ENCODE results near the gene CRB3.

The CRB3 gene

GRCh38 chr19:6470173-6470572, 6.1 kb downstream of the CRB3 start:
- DNase-seq = no peak

- no peak for DNase-seq
Observed at GRCh38 chr19:6471076-6471475, 7.0 kb downstream of the CRB3 start.

GRCh38 chr19:6472713-6473112, 8.6 kb downstream of the CRB3 start:
- DNase-seq = no peak

GRCh38 chr19:6473647-6474046, 9.6 kb downstream of the CRB3 start:
- DNase-seq = no peak

DNA sequence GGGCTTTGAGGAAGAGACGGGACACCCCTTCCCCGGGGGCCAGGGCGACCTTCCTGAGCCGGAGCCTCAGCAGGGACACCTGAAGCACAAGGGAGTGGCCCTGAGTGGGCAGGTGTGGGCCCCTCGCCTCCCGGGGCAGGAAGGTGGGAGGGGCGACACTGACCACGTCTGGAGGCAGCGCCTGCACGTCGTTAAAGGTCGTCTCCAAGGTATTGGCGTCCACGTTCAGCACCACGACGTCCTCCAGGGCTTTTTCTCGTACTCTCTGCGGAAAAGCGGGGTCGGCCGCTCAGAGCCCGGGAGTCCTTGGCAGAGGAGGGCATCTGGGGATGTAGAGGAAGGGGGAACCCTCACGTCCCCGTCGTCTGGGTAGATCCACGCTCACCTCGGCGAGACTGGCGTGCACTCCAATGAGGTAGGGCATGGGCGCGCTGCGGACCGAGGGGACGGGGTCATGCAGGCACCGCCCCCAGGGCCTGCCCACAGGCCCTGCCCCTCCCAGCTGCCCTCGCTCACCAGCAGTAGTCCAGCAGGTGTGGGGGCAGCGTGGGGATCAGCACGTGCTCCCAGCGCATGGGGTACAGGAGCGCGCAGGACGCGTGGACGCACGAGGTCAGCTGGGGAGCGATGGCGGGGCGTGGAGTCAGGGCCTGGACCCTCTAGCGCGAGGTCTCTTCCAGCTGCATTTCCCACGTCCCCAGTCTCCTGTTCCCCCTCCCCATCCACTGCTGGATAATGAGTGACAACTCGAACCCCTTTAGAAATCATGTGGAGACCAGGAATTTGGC, 11.4 kb downstream of the CRB3 start:
- no peak for DNase-seq

DNA sequence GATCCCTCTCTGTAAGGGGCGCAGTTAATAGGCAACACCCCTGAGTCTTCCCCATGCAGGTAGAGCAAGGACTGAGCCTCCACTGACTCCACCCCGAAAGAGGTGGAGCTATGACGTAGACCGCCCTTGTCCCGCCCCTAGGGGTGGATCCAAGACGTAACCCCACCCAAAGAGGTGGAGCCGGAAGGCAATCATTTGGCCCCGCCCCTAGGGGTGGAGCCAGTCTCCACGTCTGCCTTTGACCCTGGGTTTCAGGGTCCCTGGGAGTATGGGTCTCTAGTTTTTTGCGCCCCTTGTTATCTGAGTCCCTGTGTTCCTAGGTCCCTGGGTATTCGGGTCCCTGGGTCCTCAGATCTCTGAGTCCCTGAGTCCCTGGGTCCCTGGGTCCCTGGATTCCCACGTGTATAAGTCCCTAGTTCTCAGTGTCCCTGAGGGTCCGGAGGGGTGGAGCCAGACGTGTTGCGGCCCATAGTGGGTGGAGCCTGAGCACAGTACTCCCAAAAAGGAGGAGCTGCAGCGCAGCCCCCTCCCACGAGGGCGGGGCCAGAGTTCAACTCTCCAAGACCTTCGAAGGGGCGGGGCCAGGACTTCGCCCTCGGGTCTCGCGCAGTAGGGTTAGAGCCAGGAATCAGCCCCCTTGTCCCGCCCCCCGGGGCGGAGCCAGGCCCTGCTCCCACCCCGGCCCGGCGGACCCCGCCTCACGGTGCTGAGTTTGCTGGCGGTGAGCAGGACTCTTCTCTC, 12.3 kb downstream of the CRB3 start:
- no peak for DNase-seq

GRCh38 chr19:6476896-6477431, 12.9 kb downstream of the CRB3 start:
- no peak for DNase-seq

DNA sequence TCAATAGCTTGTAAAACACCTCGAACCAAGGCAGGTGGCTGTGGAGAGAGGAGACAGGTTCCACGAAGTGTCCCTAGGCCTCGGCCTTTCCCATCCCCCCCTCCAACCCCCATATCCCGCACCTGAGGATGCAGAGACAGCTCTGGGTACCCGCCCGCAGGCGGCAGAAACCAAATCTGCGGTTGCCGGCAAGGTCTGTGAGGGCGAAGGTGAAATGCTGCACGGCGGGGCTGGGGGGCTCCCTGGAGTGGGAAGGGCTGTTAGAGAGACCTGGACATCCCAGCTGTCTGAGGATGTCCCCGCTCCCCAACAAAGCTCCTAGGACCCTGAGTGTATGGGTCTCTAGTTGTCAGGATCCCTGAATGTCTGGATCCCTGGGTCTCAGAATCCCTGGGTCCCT, 14.7 kb downstream of the CRB3 start:
- no peak for DNase-seq

- no peak for DNase-seq
Observed at GRCh38 chr19:6479836-6480398, 15.8 kb downstream of the CRB3 start.

DNA sequence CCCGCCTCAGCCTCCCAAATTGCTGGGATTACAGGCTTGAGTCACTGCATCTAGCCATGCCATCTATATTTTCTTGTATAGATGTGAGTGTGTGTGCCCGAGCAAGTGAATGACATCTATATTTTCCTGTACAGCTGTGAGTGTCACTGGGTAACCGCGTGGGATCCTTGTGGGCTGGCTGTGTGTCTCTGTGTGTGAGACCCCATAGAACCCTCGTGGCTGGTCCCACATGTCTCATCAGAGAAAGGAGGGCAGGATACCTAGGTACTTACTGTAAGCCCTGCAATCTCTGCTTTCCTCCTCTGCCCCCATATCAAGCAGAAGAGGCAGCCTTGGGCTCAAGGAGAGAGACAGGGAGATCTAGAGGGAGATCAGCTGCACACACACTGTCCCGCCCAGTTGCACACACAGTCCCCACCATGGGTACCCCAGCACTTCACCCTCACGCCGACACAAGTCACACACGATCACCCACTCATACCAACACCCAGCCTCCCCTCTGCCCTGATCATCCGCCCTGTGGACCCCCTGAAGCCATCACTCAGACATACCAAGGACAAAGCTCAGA, 16.9 kb downstream of the CRB3 start:
- DNase-seq = no peak

GRCh38 chr19:6481541-6482342, 17.7 kb downstream of the CRB3 start, which contains the start of gene DENND1C:
Gene DENND1C, minus strand, starts transcription at chr19:6481787. Its CDS starts 92 bp downstream, at chr19:6481695.
- DNase-seq = no peak

- no peak for DNase-seq
Observed at GRCh38 chr19:6482343-6482686, 18.2 kb downstream of the CRB3 start.

DNA sequence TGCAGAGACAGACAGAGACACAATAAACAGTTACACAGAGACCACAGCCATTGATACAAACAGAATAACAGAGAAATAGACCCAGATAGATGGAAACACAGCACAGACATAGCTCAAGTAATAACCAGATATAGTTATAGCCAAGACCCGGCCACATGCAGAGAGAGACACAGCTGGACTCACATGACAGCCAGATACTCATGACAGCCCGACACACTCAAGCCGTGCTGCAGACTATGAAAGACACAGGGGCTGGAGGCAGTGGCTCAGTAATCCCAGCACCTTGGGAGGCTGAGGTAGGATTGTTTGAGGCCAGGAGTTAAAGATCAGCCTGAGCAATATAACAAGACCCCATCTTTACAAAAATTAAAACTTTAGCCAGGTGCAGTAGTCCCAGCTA, 19.2 kb downstream of the CRB3 start:
- DNase-seq = no peak

- DNase-seq = no peak
Observed at GRCh38 chr19:6484230-6484629, 20.2 kb downstream of the CRB3 start.

GRCh38 chr19:6484831-6485230, 20.8 kb downstream of the CRB3 start:
- no peak for DNase-seq

GRCh38 chr19:6489278-6490061, 25.4 kb downstream of the CRB3 start:
- DNase-seq = no peak

DNA sequence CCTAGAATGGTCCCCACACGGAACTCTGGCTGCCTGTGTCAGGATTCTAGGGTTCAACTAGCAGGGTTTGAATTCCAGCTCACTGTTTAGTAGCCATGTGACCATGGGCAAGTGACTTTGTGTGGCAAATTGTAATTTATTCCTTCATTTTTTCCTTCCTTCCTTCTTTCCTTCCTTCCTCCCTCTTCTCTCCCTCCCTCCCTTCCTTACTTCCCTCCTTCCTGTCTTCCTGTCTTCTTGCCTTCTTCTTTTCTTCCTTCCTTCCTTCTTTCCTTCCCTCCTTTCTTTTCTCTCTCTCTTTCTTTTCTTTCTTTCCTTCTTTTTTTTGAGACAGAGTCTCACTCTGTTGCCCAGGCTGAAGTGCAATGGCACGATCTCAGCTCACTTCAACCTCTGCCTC, 26.1 kb downstream of the CRB3 start:
- no peak for DNase-seq

- no peak for DNase-seq
Observed at GRCh38 chr19:6491802-6492592, 27.9 kb downstream of the CRB3 start.

DNA sequence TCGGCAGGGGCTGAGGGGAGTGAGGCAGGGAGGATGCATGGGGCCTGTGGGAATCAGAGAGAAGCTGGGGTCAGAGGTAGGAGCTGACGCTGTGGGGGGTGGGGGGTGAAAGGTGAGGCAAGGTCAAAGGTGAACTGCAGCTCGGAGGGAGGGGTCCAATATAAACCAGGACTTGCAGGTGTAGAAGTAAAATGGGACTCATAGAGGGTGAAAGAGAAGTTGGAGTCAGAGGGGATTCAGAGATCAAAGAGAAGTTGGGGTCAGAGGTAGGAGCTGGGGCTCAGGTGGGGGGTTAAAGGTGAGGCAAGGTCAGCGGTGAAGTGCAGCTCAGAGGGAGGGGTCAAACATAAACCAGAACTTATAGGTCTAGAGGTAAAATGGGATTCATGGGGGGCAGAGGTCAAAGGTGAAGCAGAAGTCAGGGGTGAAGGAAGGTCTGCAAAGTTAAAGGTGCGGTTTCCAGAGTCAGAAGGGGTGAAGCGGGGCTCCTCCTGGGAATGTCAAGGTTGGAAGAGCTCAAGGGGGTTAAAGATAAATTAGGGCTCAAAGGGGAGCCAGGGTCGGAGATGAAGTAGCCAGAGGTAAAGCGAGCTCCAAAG, 30.5 kb downstream of the CRB3 start:
- DNase-seq = no peak

DNA sequence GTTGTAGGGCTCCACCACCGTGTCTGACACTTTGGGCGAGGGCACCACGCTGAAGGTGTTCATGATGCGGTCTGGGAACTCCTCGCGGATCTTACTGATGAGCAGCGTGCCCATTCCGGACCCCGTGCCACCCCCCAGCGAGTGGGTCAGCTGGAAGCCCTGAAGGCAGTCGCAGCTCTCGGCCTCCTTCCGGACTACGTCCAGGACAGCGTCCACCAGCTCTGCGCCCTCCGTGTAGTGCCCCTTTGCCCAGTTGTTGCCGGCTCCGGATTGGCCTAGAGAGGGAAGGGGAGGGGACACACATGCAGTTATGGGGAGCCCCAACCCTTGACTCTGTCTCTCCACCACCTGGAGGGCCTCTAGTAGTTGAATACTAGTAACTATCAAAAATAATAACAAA, 31.9 kb downstream of the CRB3 start:
- DNase-seq = no peak

Measured in 8988T (cell line).